HG03175 (cell line): Measurements from ENCODE around the gene ANKH.
"Not testable (repeated sequence)": the region's sequence is repeated elsewhere in the genome, so short reads cannot be mapped to it uniquely, and the experiment has no call there.

Source experiments
- ATAC-seq: cut with Tn5 transposase; IDR thresholded peaks from one replicate; pipeline ENCODE4 v1.9.1; 2021; ENCODE audit warnings: mild to moderate bottlenecking, moderate library complexity; ENCODE audit not compliant: unreplicated experiment

ANKH gene

GRCh38 chr5:14859150-14859549 lies 12.4 kb downstream of the ANKH start:
- no peak for ATAC-seq

GRCh38 chr5:14855366-14855765 lies 16.2 kb downstream of the ANKH start:
- ATAC-seq: no peak

GRCh38 chr5:14854799-14855198 lies 16.8 kb downstream of the ANKH start:
- no peak for ATAC-seq

- ATAC-seq: no peak
Measured at GRCh38 chr5:14853685-14854084, 17.9 kb downstream of the ANKH start.

GRCh38 chr5:14852779-14853178 lies 18.8 kb downstream of the ANKH start:
- ATAC-seq: no peak

GRCh38 chr5:14851999-14852526 lies 19.5 kb downstream of the ANKH start:
- ATAC-seq: no peak

- ATAC-seq: no peak
Measured at GRCh38 chr5:14851597-14851996, 20.0 kb downstream of the ANKH start.

- no peak for ATAC-seq
Measured at GRCh38 chr5:14851050-14851419, 20.5 kb downstream of the ANKH start.

GRCh38 chr5:14850419-14851049 lies 21.0 kb downstream of the ANKH start:
- no peak for ATAC-seq

GRCh38 chr5:14849516-14850294 lies 21.9 kb downstream of the ANKH start:
- no peak for ATAC-seq

- ATAC-seq: not testable (repeated sequence)
Measured at GRCh38 chr5:14848942-14849341, 22.6 kb downstream of the ANKH start.

GRCh38 chr5:14848385-14848784 lies 23.2 kb downstream of the ANKH start:
- no peak for ATAC-seq

GRCh38 chr5:14847471-14847870 lies 24.1 kb downstream of the ANKH start:
- ATAC-seq: no peak

- ATAC-seq: no peak
Measured at GRCh38 chr5:14842117-14842516, 29.5 kb downstream of the ANKH start.

GRCh38 chr5:14840624-14841023 lies 31.0 kb downstream of the ANKH start:
- ATAC-seq: no peak

- ATAC-seq: no peak
Measured at GRCh38 chr5:14838396-14839319, 32.9 kb downstream of the ANKH start.

GRCh38 chr5:14837423-14838122 lies 34.0 kb downstream of the ANKH start:
- ATAC-seq: not testable (repeated sequence)

- no peak for ATAC-seq
Measured at GRCh38 chr5:14834584-14835550, 36.7 kb downstream of the ANKH start.

- no peak for ATAC-seq
Measured at GRCh38 chr5:14834062-14834461, 37.5 kb downstream of the ANKH start.

GRCh38 chr5:14831006-14831338 lies 40.6 kb downstream of the ANKH start:
- ATAC-seq: no peak
